Measurements from ENCODE around the gene RPSA.
"Not testable (repeated sequence)": the region's sequence is repeated elsewhere in the genome, so short reads cannot be mapped to it uniquely, and the experiment has no call there.

Gene RPSA

DNA sequence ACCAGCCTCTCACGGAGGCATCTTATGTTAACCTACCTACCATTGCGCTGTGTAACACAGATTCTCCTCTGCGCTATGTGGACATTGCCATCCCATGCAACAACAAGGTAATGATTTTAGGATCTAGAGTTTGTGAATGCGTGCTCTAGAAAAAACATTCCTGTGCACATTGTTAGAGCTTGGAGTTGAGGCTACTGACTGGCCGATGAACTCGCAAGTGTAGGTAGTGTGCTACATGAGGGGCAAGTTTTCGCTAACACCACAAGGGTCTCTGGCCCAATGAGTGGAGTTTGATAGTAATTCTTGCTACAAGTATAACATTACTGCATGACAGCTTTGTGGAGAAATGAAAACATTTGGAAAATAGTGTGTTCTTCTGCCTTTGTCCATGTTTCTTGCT, 4.4 kb downstream of the RPSA start:
- no peak overlapping the region for H2AFZ ChIP-seq
- peaks cover 13% of the 10 kb centered on the region for H3K79me2 ChIP-seq
- H3K36me3 ChIP-seq (ENCODE audit: control insufficient read depth, insufficient read depth, low read length) = no peaks in the 10 kb centered on the region
- TF ChIP-seq, protein P1, sequence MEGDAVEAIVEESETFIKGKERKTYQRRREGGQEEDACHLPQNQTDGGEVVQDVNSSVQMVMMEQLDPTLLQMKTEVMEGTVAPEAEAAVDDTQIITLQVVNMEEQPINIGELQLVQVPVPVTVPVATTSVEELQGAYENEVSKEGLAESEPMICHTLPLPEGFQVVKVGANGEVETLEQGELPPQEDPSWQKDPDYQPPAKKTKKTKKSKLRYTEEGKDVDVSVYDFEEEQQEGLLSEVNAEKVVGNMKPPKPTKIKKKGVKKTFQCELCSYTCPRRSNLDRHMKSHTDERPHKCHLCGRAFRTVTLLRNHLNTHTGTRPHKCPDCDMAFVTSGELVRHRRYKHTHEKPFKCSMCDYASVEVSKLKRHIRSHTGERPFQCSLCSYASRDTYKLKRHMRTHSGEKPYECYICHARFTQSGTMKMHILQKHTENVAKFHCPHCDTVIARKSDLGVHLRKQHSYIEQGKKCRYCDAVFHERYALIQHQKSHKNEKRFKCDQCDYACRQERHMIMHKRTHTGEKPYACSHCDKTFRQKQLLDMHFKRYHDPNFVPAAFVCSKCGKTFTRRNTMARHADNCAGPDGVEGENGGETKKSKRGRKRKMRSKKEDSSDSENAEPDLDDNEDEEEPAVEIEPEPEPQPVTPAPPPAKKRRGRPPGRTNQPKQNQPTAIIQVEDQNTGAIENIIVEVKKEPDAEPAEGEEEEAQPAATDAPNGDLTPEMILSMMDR (IDR thresholded peaks at IDR 0.05) = no peak
- no peaks in the 10 kb centered on the region for H3K27me3 ChIP-seq (ENCODE audit: control insufficient read depth, insufficient read depth, low read length)
- H3K9ac ChIP-seq = no peak overlapping the region
- no peak overlapping the region for H3K4me3 ChIP-seq (ENCODE audit: low read depth, low read length)
- H3K4me2 ChIP-seq (ENCODE audit: low read length) = no peak overlapping the region
- no peaks in the 10 kb centered on the region for H3K9me3 ChIP-seq (ENCODE audit: control insufficient read depth, low read length)
- peaks cover 10% of the 10 kb centered on the region for H3K4me1 ChIP-seq
- H3K27ac ChIP-seq = no peak overlapping the region

DNA sequence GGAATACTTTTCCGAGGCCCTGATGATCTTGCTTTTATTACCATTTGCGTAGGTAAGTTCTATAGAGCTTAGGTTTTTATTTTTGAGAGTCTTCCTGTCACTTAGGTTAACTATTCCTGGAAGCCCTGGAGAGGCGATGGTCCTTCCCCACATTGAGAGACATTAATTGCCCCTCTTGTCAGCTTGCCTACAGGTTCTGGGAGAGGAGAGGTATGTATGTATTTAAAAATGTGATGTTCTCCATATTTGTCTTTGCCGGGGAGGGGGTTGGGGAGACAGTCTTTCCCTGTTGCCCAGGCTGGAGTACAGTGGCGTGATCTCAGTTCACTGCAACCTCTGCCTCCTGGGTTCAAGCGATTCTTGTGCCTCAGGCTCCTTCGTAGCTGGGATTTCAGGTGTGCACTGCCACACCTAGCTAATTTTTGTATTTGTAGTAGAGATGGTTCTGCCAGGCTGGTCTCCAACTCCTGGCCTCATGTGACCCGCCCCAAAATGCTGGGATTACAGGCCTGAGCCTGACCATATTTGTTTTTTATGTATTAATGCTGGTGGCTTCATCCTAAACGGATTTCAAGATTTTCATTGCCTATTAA, 6.2 kb downstream of the RPSA start:
- Histone ChIP-seq H3K4me1 (peaks cover 11% of the 10 kb centered on the region), H3K36me3 (ENCODE audit: control insufficient read depth, insufficient read depth, low read length) (no peaks in the 10 kb centered on the region), H3K9me3 (ENCODE audit: control insufficient read depth, low read length) (no peaks in the 10 kb centered on the region), H2AFZ (no peak overlapping the region), H3K27me3 (ENCODE audit: control insufficient read depth, insufficient read depth, low read length) (no peaks in the 10 kb centered on the region), H3K27ac (no peak overlapping the region), H3K4me3 (ENCODE audit: low read depth, low read length) (no peak overlapping the region), H3K4me2 (ENCODE audit: low read length) (no peak overlapping the region), H3K79me2 (peaks cover 3% of the 10 kb centered on the region), H3K9ac (no peak overlapping the region)
- TF ChIP-seq, protein P1 (IDR thresholded peaks at IDR 0.05) = no peak

DNA sequence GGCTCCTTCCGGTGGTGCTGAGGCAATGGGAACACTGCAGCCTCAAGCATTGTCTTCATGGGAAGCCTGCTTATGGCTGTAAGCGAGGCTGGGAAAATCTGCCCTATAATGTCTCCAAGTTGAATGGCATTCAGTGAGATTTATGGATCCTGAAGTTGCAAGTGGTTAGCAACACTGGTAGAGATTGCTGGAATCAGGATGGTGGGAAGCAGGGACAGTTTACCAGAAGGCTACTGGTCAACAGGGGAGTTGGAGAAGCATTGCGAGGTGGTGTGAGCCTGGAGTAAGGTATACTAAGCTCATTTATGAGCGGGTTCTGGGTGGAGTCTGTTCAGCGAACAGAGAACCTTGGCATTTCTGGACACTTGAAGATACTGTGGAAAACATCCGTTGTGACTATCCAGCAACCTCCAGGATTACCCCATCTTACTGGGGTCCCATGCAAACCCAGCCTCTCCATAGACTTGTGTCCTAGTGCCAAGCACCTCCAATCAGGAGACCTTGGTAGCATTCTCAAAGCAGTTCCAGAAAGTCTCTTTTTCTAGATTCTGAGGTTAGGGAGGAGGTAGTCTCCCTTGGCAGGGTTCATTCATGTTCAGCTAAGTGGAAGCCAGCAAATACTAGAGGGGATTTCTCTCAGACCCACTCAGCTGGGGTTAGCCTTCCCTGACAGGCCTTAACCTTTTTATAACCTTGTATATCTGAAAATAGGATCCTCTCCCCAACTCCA, 7.3 kb downstream of the RPSA start:
- peak overlapping the region; percentile 1 for H3K27ac ChIP-seq
- H3K79me2 ChIP-seq = no peaks in the 10 kb centered on the region
- no peak overlapping the region for H3K4me2 ChIP-seq (ENCODE audit: low read length)
- H3K27me3 ChIP-seq (ENCODE audit: control insufficient read depth, insufficient read depth, low read length) = no peaks in the 10 kb centered on the region
- TF ChIP-seq, protein P1 (IDR thresholded peaks at IDR 0.05) = no peak
- H3K4me3 ChIP-seq (ENCODE audit: low read depth, low read length) = no peak overlapping the region
- no peak overlapping the region for H2AFZ ChIP-seq
- no peaks in the 10 kb centered on the region for H3K9me3 ChIP-seq (ENCODE audit: control insufficient read depth, low read length)
- H3K9ac ChIP-seq = no peak overlapping the region
- H3K4me1 ChIP-seq = peaks cover 9% of the 10 kb centered on the region
- H3K36me3 ChIP-seq (ENCODE audit: control insufficient read depth, insufficient read depth, low read length) = no peaks in the 10 kb centered on the region

DNA sequence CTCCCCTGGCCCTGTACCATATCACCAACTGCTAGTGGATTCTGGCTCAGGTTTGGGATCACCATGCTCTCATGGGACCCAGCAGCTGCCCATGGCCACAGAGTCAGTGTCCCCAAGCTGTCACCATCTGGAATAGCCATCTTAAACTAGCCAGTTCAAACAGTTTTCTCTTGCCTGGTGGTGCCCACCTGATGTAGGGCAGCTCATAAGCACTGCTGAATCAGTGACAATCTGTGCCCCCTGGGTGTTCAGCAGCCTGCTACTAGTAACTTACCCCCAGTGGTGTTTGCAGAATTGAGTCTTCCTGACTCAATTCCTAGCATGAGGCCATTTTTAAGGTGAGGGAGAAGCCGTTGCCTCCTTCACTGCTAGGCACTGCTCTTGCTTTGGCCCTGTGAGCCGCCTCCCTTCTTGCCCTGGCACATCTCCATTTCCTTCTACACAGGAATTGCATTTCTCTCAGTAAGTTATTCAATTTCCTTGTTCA, 7.9 kb downstream of the RPSA start:
- H3K27me3 ChIP-seq (ENCODE audit: control insufficient read depth, insufficient read depth, low read length) = no peaks in the 10 kb centered on the region
- TF ChIP-seq, protein P1 (IDR thresholded peaks at IDR 0.05) = no peak
- H3K4me1 ChIP-seq = peaks cover 10% of the 10 kb centered on the region
- H2AFZ ChIP-seq = no peak overlapping the region
- no peak overlapping the region for H3K27ac ChIP-seq
- H3K4me2 ChIP-seq (ENCODE audit: low read length) = no peak overlapping the region
- no peaks in the 10 kb centered on the region for H3K9me3 ChIP-seq (ENCODE audit: control insufficient read depth, low read length)
- H3K4me3 ChIP-seq (ENCODE audit: low read depth, low read length) = no peak overlapping the region
- no peaks in the 10 kb centered on the region for H3K36me3 ChIP-seq (ENCODE audit: control insufficient read depth, insufficient read depth, low read length)
- no peak overlapping the region for H3K9ac ChIP-seq
- no peaks in the 10 kb centered on the region for H3K79me2 ChIP-seq

DNA sequence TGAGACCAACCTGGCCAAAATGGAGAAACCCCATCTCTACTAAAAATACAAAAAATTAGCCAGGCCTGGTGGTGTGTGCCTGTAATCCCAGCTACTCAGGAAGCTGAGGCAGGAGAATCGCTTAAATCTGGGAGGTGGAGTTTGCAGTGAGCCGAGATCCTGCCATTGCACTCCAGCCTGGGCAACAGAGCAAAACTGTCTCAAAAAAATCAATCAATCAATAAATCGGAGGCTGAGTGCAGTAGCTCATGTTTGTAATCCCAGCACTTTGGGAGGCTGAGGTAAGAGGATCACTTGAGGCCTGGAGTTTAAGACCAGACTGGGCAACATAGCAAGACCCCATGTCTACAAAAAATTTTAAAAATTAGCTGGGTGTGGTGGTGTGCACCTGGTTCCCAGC, 8.8 kb downstream of the RPSA start:
- H3K4me3 ChIP-seq (ENCODE audit: low read depth, low read length); H3K9ac ChIP-seq; H3K27me3 ChIP-seq (ENCODE audit: control insufficient read depth, insufficient read depth, low read length); H3K27ac ChIP-seq; H3K36me3 ChIP-seq (ENCODE audit: control insufficient read depth, insufficient read depth, low read length); H3K4me2 ChIP-seq (ENCODE audit: low read length); H3K9me3 ChIP-seq (ENCODE audit: control insufficient read depth, low read length); H2AFZ ChIP-seq; H3K79me2 ChIP-seq: not testable (repeated sequence)
- H3K4me1 ChIP-seq = peaks cover 17% of the 10 kb centered on the region
